Hematopoietic multipotent progenitor cell treated with erythropoietin and hydrocortisone succinate and interleukin-3 and kit ligand, for 6 days (in vitro differentiated cells): Measurements from ENCODE around the gene KRT33B.
"Not testable (repeated sequence)": the region's sequence is repeated elsewhere in the genome, so short reads cannot be mapped to it uniquely, and the experiment has no call there.

Source experiments
- DNase-seq: peaks from one replicate; pipeline ENCODE4 v3.0.0-alpha.2; 2015

The KRT33B gene

GRCh38 chr17:41393294-41393693, 23.7 kb upstream of the KRT33B start:
- no peak for DNase-seq

GRCh38 chr17:41392278-41392677, 22.7 kb upstream of the KRT33B start:
- DNase-seq: no peak

GRCh38 chr17:41391535-41391934, 21.9 kb upstream of the KRT33B start:
- DNase-seq: no peak

GRCh38 chr17:41390411-41390938, 20.9 kb upstream of the KRT33B start:
- no peak for DNase-seq

GRCh38 chr17:41387670-41388069, 18.1 kb upstream of the KRT33B start:
- no peak for DNase-seq

- DNase-seq: no peak
Measured at GRCh38 chr17:41386227-41386626, 16.6 kb upstream of the KRT33B start.

GRCh38 chr17:41383690-41384089, 14.1 kb upstream of the KRT33B start:
- no peak for DNase-seq

- DNase-seq: no peak
Measured at GRCh38 chr17:41382394-41382793, 12.8 kb upstream of the KRT33B start.

- not testable (repeated sequence) for DNase-seq
Measured at GRCh38 chr17:41381943-41382342, 12.3 kb upstream of the KRT33B start, which contains the start of gene KRT34. TSS of gene KRT34 (minus strand) at chr17:41382306. CDS start at chr17:41382246, 60 bp downstream.

- not testable (repeated sequence) for DNase-seq
Measured at GRCh38 chr17:41380091-41380490, 10.5 kb upstream of the KRT33B start.

- no peak for DNase-seq
Measured at GRCh38 chr17:41377546-41377945, 7.9 kb upstream of the KRT33B start.

GRCh38 chr17:41369023-41369422, 590 bp downstream of the KRT33B start:
- DNase-seq: no peak

- no peak for DNase-seq
Measured at GRCh38 chr17:41367426-41368075, 2.1 kb downstream of the KRT33B start.

GRCh38 chr17:41366070-41366469, 3.5 kb downstream of the KRT33B start:
- DNase-seq: no peak

- DNase-seq: no peak
Measured at GRCh38 chr17:41363881-41364280, 5.7 kb downstream of the KRT33B start.

GRCh38 chr17:41360296-41360995, 9.2 kb downstream of the KRT33B start:
- DNase-seq: no peak

GRCh38 chr17:41354536-41354935, 15.1 kb downstream of the KRT33B start:
- DNase-seq: no peak

- no peak for DNase-seq
Measured at GRCh38 chr17:41352597-41353366, 16.8 kb downstream of the KRT33B start.

GRCh38 chr17:41351177-41351576, 18.4 kb downstream of the KRT33B start:
- no peak for DNase-seq

GRCh38 chr17:41350381-41350878, 19.2 kb downstream of the KRT33B start, which contains the start of gene KRT33A:
TSS of gene KRT33A (minus strand) at chr17:41350828. CDS start at chr17:41350767, 61 bp downstream.
- DNase-seq: not testable (repeated sequence)

- no peak for DNase-seq
Measured at GRCh38 chr17:41347869-41348760, 21.5 kb downstream of the KRT33B start.

- not testable (repeated sequence) for DNase-seq
Measured at GRCh38 chr17:41346421-41346820, 23.2 kb downstream of the KRT33B start.
